ENCODE data around the gene SIVA1. TPM values are rescaled to one million over a fixed set of nuclear protein-coding genes. Genes with fewer than 3 reads are reported as not detected.

Gene SIVA1
- total RNA-seq, 1 donor from 2014 or later = 52.3 TPM

DNA sequence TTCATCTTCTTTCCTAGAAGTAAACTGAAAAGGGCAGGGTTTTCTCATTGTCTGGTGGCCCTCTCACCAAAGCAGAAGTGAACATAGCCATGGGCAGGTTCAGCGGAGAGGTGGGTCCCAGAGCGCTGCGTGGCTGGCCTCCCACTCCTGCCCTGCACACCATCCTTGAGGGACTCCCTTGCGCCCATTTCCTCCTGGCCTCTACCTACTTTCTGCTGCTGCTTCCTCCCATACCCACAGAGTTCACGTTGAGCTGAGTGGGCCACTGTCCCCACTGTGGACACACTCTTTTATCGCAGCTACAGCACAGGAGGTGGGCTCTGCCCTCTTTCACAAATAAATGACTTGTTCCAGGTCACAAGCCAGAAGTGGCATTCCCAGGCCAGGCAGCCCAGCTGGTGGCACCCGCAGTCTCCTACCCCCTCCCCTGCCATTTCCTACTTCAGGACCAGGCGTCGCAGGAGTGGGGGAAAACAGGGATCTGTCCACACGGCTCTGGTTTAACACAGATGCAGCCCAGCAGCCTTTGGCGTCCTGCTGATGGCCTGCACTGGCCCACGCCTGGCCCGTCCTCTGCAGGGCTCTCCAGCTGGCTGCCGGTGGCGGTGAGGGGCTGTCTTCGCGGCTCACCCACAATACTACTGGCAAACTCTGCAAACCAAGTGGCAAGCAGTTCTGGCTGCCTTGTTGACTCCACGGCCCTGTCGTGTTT is 4.9 kb downstream of the SIVA1 start:
- H3K9me3 Mint-ChIP-seq (ENCODE audit: unreplicated experiment) = no peaks in the 10 kb centered on the region
- no peak for TF ChIP-seq CTCF (IDR thresholded peaks at IDR 0.05)
- no peaks in the 10 kb centered on the region for H3K27me3 Mint-ChIP-seq (ENCODE audit: unreplicated experiment)
- H3K4me1 Mint-ChIP-seq (ENCODE audit: unreplicated experiment) = peaks cover 18% of the 10 kb centered on the region
- H3K36me3 Mint-ChIP-seq (ENCODE audit: unreplicated experiment) = peaks cover 27% of the 10 kb centered on the region
- DNase-seq (ENCODE audit: extremely low spot score, unreplicated experiment) = no peak
- H3K27ac Mint-ChIP-seq (ENCODE audit: unreplicated experiment) = no peak overlapping the region
- H3K4me3 Mint-ChIP-seq (ENCODE audit: unreplicated experiment) = no peak overlapping the region

- peaks cover 27% of the 10 kb centered on the region for H3K36me3 Mint-ChIP-seq (ENCODE audit: unreplicated experiment)
- H3K27ac Mint-ChIP-seq (ENCODE audit: unreplicated experiment) = no peak overlapping the region
- TF ChIP-seq CTCF (IDR thresholded peaks at IDR 0.05) = no peak
- H3K4me3 Mint-ChIP-seq (ENCODE audit: unreplicated experiment) = no peak overlapping the region
- peaks cover 10% of the 10 kb centered on the region for H3K4me1 Mint-ChIP-seq (ENCODE audit: unreplicated experiment)
- no peaks in the 10 kb centered on the region for H3K9me3 Mint-ChIP-seq (ENCODE audit: unreplicated experiment)
- DNase-seq (ENCODE audit: extremely low spot score, unreplicated experiment) = no peak
- no peaks in the 10 kb centered on the region for H3K27me3 Mint-ChIP-seq (ENCODE audit: unreplicated experiment)
Measured at GRCh38 chr14:104758981-104759969, 6.3 kb downstream of the SIVA1 start.

DNA sequence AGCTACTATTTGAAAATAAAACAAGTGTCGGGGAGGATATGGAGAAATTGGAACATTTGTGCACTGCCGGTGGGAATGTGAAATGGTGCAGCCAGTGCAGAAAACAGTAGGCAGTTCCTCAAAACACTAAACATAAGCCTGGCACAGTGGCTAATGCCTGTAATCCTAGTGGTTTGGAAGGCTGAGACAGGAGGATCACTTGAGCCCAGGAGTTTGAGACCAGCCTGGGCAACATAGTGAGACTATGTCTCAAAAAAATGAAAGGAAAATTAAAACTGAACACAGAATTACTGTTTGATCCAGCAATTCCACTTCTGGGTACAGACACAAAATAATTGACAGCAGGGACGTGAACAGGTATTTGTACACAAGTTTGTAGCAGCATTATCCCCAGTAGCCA is 12.6 kb downstream of the SIVA1 start:
- peaks cover 17% of the 10 kb centered on the region for H3K4me1 Mint-ChIP-seq (ENCODE audit: unreplicated experiment)
- no peaks in the 10 kb centered on the region for H3K9me3 Mint-ChIP-seq (ENCODE audit: unreplicated experiment)
- no peaks in the 10 kb centered on the region for H3K27me3 Mint-ChIP-seq (ENCODE audit: unreplicated experiment)
- no peak for DNase-seq (ENCODE audit: extremely low spot score, unreplicated experiment)
- no peak for TF ChIP-seq CTCF (IDR thresholded peaks at IDR 0.05)
- no peak overlapping the region for H3K27ac Mint-ChIP-seq (ENCODE audit: unreplicated experiment)
- no peak overlapping the region for H3K4me3 Mint-ChIP-seq (ENCODE audit: unreplicated experiment)
- H3K36me3 Mint-ChIP-seq (ENCODE audit: unreplicated experiment) = peaks cover 24% of the 10 kb centered on the region

DNA sequence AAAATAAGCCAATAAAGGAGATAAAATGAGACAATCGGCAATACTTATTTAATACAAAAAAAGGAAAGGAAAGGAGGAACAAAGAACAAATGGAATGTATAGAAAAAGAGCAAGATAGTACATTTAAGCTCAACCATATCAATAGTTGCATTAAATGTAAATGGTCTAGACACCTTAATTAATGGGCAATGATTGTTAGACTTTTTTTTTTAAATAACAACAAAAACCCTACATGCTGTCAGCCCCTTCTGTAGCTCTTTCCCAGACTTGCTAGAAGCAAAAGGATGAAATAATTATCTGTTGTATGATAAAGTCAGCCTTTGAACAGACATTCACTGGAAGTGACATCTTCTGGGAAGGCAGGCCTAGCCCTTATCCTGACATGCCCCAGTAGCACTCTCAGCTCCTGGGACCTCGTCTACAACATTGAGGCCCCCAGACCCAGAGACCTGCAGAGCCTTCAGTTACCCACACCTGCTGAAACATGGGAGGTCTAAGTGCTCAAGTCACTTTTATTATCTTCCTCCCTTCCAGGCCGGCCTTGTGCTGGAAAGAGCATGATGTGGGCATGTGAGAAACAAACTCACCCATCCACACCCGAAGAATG is 13.4 kb downstream of the SIVA1 start:
- TF ChIP-seq CTCF (IDR thresholded peaks at IDR 0.05) = no peak
- H3K4me3 Mint-ChIP-seq (ENCODE audit: unreplicated experiment) = no peak overlapping the region
- no peaks in the 10 kb centered on the region for H3K9me3 Mint-ChIP-seq (ENCODE audit: unreplicated experiment)
- H3K27me3 Mint-ChIP-seq (ENCODE audit: unreplicated experiment) = no peaks in the 10 kb centered on the region
- H3K27ac Mint-ChIP-seq (ENCODE audit: unreplicated experiment) = no peak overlapping the region
- H3K36me3 Mint-ChIP-seq (ENCODE audit: unreplicated experiment) = peaks cover 24% of the 10 kb centered on the region
- DNase-seq (ENCODE audit: extremely low spot score, unreplicated experiment) = no peak
- H3K4me1 Mint-ChIP-seq (ENCODE audit: unreplicated experiment) = peaks cover 15% of the 10 kb centered on the region

All from osteocyte (in vitro differentiated cells).